Nephron progenitor cell (in vitro differentiated cells): ENCODE data around the gene DENND1B.

Source experiments
- DNase-seq: peaks from one replicate; pipeline ENCODE4 v3.0.0; 2021
- H3K27ac Mint-ChIP-seq: 2 replicates; pipeline ENCODE4 v1.8.0; 2021; ENCODE audit warnings: mild to moderate bottlenecking, moderate library complexity, mixed read lengths
- H3K27me3 Mint-ChIP-seq: 2 replicates; pipeline ENCODE4 v1.8.0; 2021; ENCODE audit warnings: mild to moderate bottlenecking, low read depth, mixed read lengths; ENCODE audit not compliant: poor library complexity
- H3K36me3 Mint-ChIP-seq: 2 replicates; pipeline ENCODE4 v1.8.0; 2021; ENCODE audit warnings: low read depth, mixed read lengths
- H3K4me1 Mint-ChIP-seq: 2 replicates; pipeline ENCODE4 v1.8.0; 2021; ENCODE audit warnings: mixed read lengths
- H3K4me3 Mint-ChIP-seq: 2 replicates; pipeline ENCODE4 v1.8.0; 2021; ENCODE audit warnings: mild to moderate bottlenecking, moderate library complexity, mixed read lengths
- H3K9me3 Mint-ChIP-seq: 2 replicates; pipeline ENCODE4 v1.8.0; 2021; ENCODE audit warnings: mild to moderate bottlenecking, moderate library complexity, mixed read lengths
- CTCF ChIP-seq: fragments of 200-600 bp; sonication (generic); IDR thresholded peaks from 2 replicates; pipeline ENCODE4 v1.5.0; 2021; ENCODE audit warnings: antibody characterized with exemption

Gene DENND1B

GRCh38 chr1:197659171-197659570 is 116.1 kb downstream of the DENND1B start:
- TF ChIP-seq CTCF: no peak
- no peak for DNase-seq
- no peaks in the 10 kb centered on the region for H3K27me3 Mint-ChIP-seq
- H3K36me3 Mint-ChIP-seq: no peaks in the 10 kb centered on the region
- peaks cover under 1% of the 10 kb centered on the region for H3K4me1 Mint-ChIP-seq
- H3K4me3 Mint-ChIP-seq: no peak overlapping the region
- H3K9me3 Mint-ChIP-seq: no peaks in the 10 kb centered on the region
- H3K27ac Mint-ChIP-seq: no peak overlapping the region

- H3K9me3 Mint-ChIP-seq: no peaks in the 10 kb centered on the region
- no peak overlapping the region for H3K4me3 Mint-ChIP-seq
- H3K36me3 Mint-ChIP-seq: peaks cover 6% of the 10 kb centered on the region
- TF ChIP-seq CTCF: no peak
- H3K27me3 Mint-ChIP-seq: no peaks in the 10 kb centered on the region
- H3K4me1 Mint-ChIP-seq: no peaks in the 10 kb centered on the region
- no peak overlapping the region for H3K27ac Mint-ChIP-seq
- no peak for DNase-seq
Measured at GRCh38 chr1:197649188-197649587, 126.1 kb downstream of the DENND1B start.

- H3K4me3 Mint-ChIP-seq: no peak overlapping the region
- no peaks in the 10 kb centered on the region for H3K36me3 Mint-ChIP-seq
- H3K4me1 Mint-ChIP-seq: peaks cover 10% of the 10 kb centered on the region
- H3K27ac Mint-ChIP-seq: no peak overlapping the region
- DNase-seq: no peak
- no peaks in the 10 kb centered on the region for H3K9me3 Mint-ChIP-seq
- TF ChIP-seq CTCF: no peak
- H3K27me3 Mint-ChIP-seq: no peaks in the 10 kb centered on the region
Measured at GRCh38 chr1:197638316-197638715, 137.0 kb downstream of the DENND1B start.

- no peak for TF ChIP-seq CTCF
- Mint-ChIP-seq H3K9me3 (no peaks in the 10 kb centered on the region), H3K36me3 (no peaks in the 10 kb centered on the region), H3K4me1 (peaks cover 10% of the 10 kb centered on the region), H3K27ac (no peak overlapping the region), H3K27me3 (no peaks in the 10 kb centered on the region), H3K4me3 (no peak overlapping the region)
- DNase-seq: no peak
Measured at GRCh38 chr1:197637406-197637805, 137.9 kb downstream of the DENND1B start.

GRCh38 chr1:197633447-197634078 is 141.7 kb downstream of the DENND1B start:
- no peak overlapping the region for H3K4me3 Mint-ChIP-seq
- peaks cover 5% of the 10 kb centered on the region for H3K36me3 Mint-ChIP-seq
- peaks cover 10% of the 10 kb centered on the region for H3K4me1 Mint-ChIP-seq
- no peaks in the 10 kb centered on the region for H3K9me3 Mint-ChIP-seq
- H3K27ac Mint-ChIP-seq: no peak overlapping the region
- H3K27me3 Mint-ChIP-seq: no peaks in the 10 kb centered on the region
- no peak for TF ChIP-seq CTCF
- no peak for DNase-seq

GRCh38 chr1:197632651-197633050 is 142.6 kb downstream of the DENND1B start:
- peaks cover 10% of the 10 kb centered on the region for H3K4me1 Mint-ChIP-seq
- DNase-seq: no peak
- no peaks in the 10 kb centered on the region for H3K27me3 Mint-ChIP-seq
- H3K36me3 Mint-ChIP-seq: peaks cover 9% of the 10 kb centered on the region
- no peak overlapping the region for H3K27ac Mint-ChIP-seq
- peaks cover 4% of the 10 kb centered on the region for H3K9me3 Mint-ChIP-seq
- no peak for TF ChIP-seq CTCF
- no peak overlapping the region for H3K4me3 Mint-ChIP-seq
